CD4-positive, alpha-beta T cell (primary cell): ENCODE measurements around the gene ASB16. TPM values are rescaled to one million over a fixed set of nuclear protein-coding genes. Genes with fewer than 3 reads are reported as not detected.

Experiments
- ATAC-seq: fragments of 200-7000 bp; cut with Tn5 transposase; one replicate; pipeline ENCODE4 v1.10.0; 2022; ENCODE audit warnings: mild to moderate bottlenecking; ENCODE audit not compliant: poor library complexity
- CTCF ChIA-PET: fragments of 350-600 bp; sonication (Branson Sonifier 250); formaldehyde crosslinking; loops from one replicate; lab custom pipeline; 2021; ENCODE audit warnings: antibody characterized with exemption, inconsistent platforms; lab: Charles Lee
- POLR2A ChIA-PET: fragments of 350-600 bp; sonication (Branson Sonifier 250); formaldehyde crosslinking; loops from one replicate; lab custom pipeline; 2021; ENCODE audit warnings: antibody characterized with exemption, inconsistent platforms; lab: Charles Lee
- DNase-seq, 14 experiments: peaks; one replicate each; pipeline ENCODE4 v3.0.0-alpha.2; 2013 to 2020; ENCODE audit warnings: mixed read lengths in 2 of 14
- H3K27ac ChIP-seq, 2 donors: one replicate each; pipeline versions ENCODE4 v1.5.1 to v1.7.0; 2013; ENCODE audit warnings: low read length in 2 of 2, low read depth in 1 of 2, mild to moderate bottlenecking in 1 of 2
- H3K27me3 ChIP-seq, 2 experiments: 1 replicate in 1 of 2; 2 replicates in 1 of 2; pipeline versions ENCODE4 v1.6.1 to v1.7.0; 2013; ENCODE audit warnings: low read length in 2 of 2, control low read depth in 1 of 2, mild to moderate bottlenecking in 1 of 2, moderate library complexity in 1 of 2; ENCODE audit not compliant: insufficient read depth in 2 of 2, control insufficient read depth in 1 of 2
- H3K36me3 ChIP-seq: one replicate; pipeline ENCODE4 v1.6.1; 2013; ENCODE audit warnings: low read length, control low read depth; ENCODE audit not compliant: insufficient read depth
- H3K4me1 ChIP-seq: one replicate; pipeline ENCODE4 v1.6.1; 2013; ENCODE audit warnings: low read length, control low read depth; ENCODE audit not compliant: insufficient read depth
- H3K4me3 ChIP-seq: one replicate; pipeline ENCODE4 v1.5.1; 2013; ENCODE audit warnings: mild to moderate bottlenecking, low read length, moderate library complexity
- H3K9me3 ChIP-seq, 2 experiments: 1 replicate in 1 of 2; 2 replicates in 1 of 2; pipeline versions ENCODE4 v1.6.1 to v1.7.0; 2013; ENCODE audit warnings: low read length in 2 of 2, mild to moderate bottlenecking in 2 of 2, control low read depth in 1 of 2, moderate library complexity in 1 of 2; ENCODE audit not compliant: control insufficient read depth in 1 of 2, insufficient read depth in 1 of 2
- H3K27ac Mint-ChIP-seq: one replicate; pipeline ENCODE4 v1.8.0; 2020; ENCODE audit warnings: mixed read lengths
- H3K27me3 Mint-ChIP-seq: one replicate; pipeline ENCODE4 v1.8.0; 2021; ENCODE audit warnings: mixed read lengths
- H3K36me3 Mint-ChIP-seq: one replicate; pipeline ENCODE4 v1.8.0; 2021; ENCODE audit warnings: low read depth, mixed read lengths
- H3K4me1 Mint-ChIP-seq: one replicate; pipeline ENCODE4 v1.8.0; 2021; ENCODE audit warnings: low read depth, mixed read lengths
- H3K4me3 Mint-ChIP-seq: one replicate; pipeline ENCODE4 v1.8.0; 2020; ENCODE audit warnings: mild to moderate bottlenecking, mixed read lengths
- H3K9me3 Mint-ChIP-seq: one replicate; pipeline ENCODE4 v1.8.0; 2020; ENCODE audit warnings: mixed read lengths
- CTCF ChIP-seq: fragments of 200-600 bp; IDR thresholded peaks from one replicate; pipeline ENCODE4 v1.8.0; 2022; ENCODE audit warnings: antibody characterized with exemption, mild to moderate bottlenecking
- intact Hi-C, 2 experiments: fragments of 100-400 bp; cut with DNase I in 1 of 2; cut with micrococcal nuclease in 1 of 2; formaldehyde crosslinking; loops; one replicate each; pipeline versions ENCODE4 v1.15.1 to v1.9.0; 2023 to 2025; cut with DNase I, micrococcal nuclease
- total RNA-seq, 174 experiments: library from RNA in 2 of 174; stranded (reverse) in 2 of 174; gene quantifications; one replicate each; pipeline ENCODE4 v1.2.3 and lab custom pipeline; 2021 to 2026

ASB16 gene
- total RNA-seq, 2 experiments from 2014 or later: 0.11 TPM; not detected in 1

- intact Hi-C loops: no loop called here
- POLR2A ChIA-PET: interaction anchor here (1.0 to 5.1 kb wide), 3 partner anchors 7 to 112 kb away, joined by 3 to 84 read pairs (median 68); partner anchors contain the start of genes SLC25A39 and UBTF
- H3K27me3 Mint-ChIP-seq: no peaks in the 10 kb centered on the region
- no peak for DNase-seq
- H3K9me3 Mint-ChIP-seq: no peaks in the 10 kb centered on the region
- CTCF ChIA-PET: no interaction called here
- Histone ChIP-seq H3K9me3 (no peaks in the 10 kb centered on the region), H3K27me3 (no peaks in the 10 kb centered on the region), H3K4me3 (no peak overlapping the region), H3K4me1 (peaks cover 93% of the 10 kb centered on the region), H3K27ac (peak overlapping the region; percentile 18 to 62), H3K36me3 (peaks cover 68% of the 10 kb centered on the region)
- H3K4me1 Mint-ChIP-seq: peaks cover 56% of the 10 kb centered on the region
- no peak for ATAC-seq
- peaks cover 73% of the 10 kb centered on the region for H3K36me3 Mint-ChIP-seq
- no peak for TF ChIP-seq CTCF
- peak overlapping the region; percentile 86 for H3K27ac Mint-ChIP-seq
- peak overlapping the region; percentile 82 for H3K4me3 Mint-ChIP-seq
Measured at GRCh38 chr17:44213403-44214229, 43.1 kb downstream of the ASB16 start.

GRCh38 chr17:44214230-44214494 lies 43.7 kb downstream of the ASB16 start:
- no peaks in the 10 kb centered on the region for H3K9me3 Mint-ChIP-seq
- peaks cover 56% of the 10 kb centered on the region for H3K4me1 Mint-ChIP-seq
- ATAC-seq (no peak), DNase-seq (no peak)
- ChIA-PET CTCF (no interaction called here), POLR2A (interaction anchor here (5.1 kb wide), 1 partner anchor 111 kb away, joined by 68 read pairs; the partner anchor contains the start of gene SLC25A39)
- H3K36me3 Mint-ChIP-seq: peaks cover 71% of the 10 kb centered on the region
- Histone ChIP-seq H3K9me3 (no peaks in the 10 kb centered on the region), H3K4me1 (peaks cover 89% of the 10 kb centered on the region), H3K27me3 (no peaks in the 10 kb centered on the region), H3K4me3 (no peak overlapping the region), H3K27ac (peak overlapping the region; percentile 18 to 62), H3K36me3 (peaks cover 63% of the 10 kb centered on the region)
- peak overlapping the region; percentile 82 for H3K4me3 Mint-ChIP-seq
- intact Hi-C loops: no loop called here
- no peaks in the 10 kb centered on the region for H3K27me3 Mint-ChIP-seq
- H3K27ac Mint-ChIP-seq: peak overlapping the region; percentile 86
- TF ChIP-seq CTCF: no peak

GRCh38 chr17:44214896-44215295 lies 44.4 kb downstream of the ASB16 start:
- Histone ChIP-seq H3K27ac (peak overlapping the region in 1 of 2 donors; percentile 62), H3K9me3 (no peaks in the 10 kb centered on the region), H3K4me1 (peaks cover 82% of the 10 kb centered on the region), H3K36me3 (peaks cover 55% of the 10 kb centered on the region), H3K4me3 (no peak overlapping the region), H3K27me3 (no peaks in the 10 kb centered on the region)
- POLR2A ChIA-PET: interaction anchor here (5.1 to 10.5 kb wide), 2 partner anchors 14 to 111 kb away, joined by 68 to 181 read pairs; partner anchors contain the start of genes ATXN7L3 and SLC25A39
- TF ChIP-seq CTCF: no peak
- H3K27ac Mint-ChIP-seq: peak overlapping the region; percentile 86
- H3K36me3 Mint-ChIP-seq: peaks cover 66% of the 10 kb centered on the region
- no peak for ATAC-seq
- CTCF ChIA-PET: no interaction called here
- peaks cover 55% of the 10 kb centered on the region for H3K4me1 Mint-ChIP-seq
- intact Hi-C loops: no loop called here
- DNase-seq: peak in 1 of 14 experiments; percentile 11
- H3K27me3 Mint-ChIP-seq: no peaks in the 10 kb centered on the region
- peak overlapping the region; percentile 38 for H3K4me3 Mint-ChIP-seq
- H3K9me3 Mint-ChIP-seq: no peaks in the 10 kb centered on the region
